CD4-positive, alpha-beta T cell treated with Interleukin-17A for 4 hours (primary cell): ENCODE data around the gene BARHL2.

Experiments used
- DNase-seq: peaks from one replicate; pipeline ENCODE4 v3.0.0-alpha.2; 2020; ENCODE audit warnings: mixed read lengths

The BARHL2 gene

DNA sequence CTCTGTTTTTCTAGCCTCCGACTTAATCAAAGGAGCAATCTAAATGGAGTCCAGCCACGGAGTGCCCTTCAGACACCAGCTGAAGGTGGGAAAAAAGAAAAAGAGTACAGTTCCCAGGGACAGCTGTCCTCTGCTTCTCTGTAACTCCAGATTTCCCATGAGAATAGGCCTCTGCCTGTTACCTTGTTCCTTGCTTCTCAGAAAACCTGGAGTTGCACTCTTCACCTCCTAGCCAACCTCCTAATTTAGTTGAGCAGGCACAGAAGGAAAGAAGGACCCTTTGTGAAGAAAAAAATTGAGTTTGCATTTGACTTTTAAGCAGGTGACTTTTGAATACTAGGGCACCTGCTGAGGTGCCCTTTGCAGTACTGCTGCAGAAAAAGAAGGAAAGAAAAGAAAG lies 8.3 kb downstream of the BARHL2 start:
- no peak for DNase-seq

DNA sequence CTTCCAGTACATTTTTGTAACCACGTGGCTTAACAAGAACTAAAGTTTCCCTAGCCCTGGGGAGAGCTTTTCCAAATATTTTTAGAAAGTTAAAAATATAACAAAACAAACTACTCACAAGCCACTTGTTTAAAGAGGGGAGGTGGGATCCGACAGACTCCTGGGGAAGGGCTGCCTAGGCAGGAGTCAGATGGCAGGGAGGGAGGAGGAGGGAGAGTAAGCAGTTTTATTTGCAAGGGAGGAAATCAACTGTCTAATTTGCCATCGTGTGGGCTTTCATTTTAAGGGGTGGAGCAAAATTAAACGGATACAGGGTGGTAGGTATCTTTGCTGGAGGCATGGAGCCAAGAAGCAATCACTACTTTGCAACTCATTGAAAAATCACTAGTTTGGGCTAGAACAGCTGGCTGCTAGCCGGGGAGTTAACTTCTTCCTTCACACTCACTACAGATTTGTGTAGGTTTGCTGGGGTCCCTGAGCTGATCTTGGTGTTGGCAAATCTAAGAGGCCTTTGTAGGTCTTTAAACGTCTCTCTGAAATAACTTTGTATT lies 8.8 kb downstream of the BARHL2 start:
- no peak for DNase-seq

DNA sequence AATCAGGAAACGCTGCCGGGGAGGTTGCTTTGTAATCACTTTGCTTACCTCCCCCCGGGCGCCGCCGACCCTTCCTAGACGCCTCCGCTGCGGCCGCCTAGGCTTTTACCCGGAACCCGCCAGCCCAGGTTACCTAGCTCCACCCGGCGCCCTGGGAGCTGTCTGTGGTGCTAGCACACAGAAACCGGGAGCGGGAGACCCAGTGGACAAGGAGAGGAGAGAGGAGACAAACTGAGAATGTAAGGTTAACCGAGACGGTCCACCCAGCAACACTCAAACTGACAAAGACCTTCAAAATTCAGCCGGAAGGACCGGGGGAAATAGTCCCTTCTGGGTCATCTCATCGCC lies 9.8 kb downstream of the BARHL2 start:
- no peak for DNase-seq

DNA sequence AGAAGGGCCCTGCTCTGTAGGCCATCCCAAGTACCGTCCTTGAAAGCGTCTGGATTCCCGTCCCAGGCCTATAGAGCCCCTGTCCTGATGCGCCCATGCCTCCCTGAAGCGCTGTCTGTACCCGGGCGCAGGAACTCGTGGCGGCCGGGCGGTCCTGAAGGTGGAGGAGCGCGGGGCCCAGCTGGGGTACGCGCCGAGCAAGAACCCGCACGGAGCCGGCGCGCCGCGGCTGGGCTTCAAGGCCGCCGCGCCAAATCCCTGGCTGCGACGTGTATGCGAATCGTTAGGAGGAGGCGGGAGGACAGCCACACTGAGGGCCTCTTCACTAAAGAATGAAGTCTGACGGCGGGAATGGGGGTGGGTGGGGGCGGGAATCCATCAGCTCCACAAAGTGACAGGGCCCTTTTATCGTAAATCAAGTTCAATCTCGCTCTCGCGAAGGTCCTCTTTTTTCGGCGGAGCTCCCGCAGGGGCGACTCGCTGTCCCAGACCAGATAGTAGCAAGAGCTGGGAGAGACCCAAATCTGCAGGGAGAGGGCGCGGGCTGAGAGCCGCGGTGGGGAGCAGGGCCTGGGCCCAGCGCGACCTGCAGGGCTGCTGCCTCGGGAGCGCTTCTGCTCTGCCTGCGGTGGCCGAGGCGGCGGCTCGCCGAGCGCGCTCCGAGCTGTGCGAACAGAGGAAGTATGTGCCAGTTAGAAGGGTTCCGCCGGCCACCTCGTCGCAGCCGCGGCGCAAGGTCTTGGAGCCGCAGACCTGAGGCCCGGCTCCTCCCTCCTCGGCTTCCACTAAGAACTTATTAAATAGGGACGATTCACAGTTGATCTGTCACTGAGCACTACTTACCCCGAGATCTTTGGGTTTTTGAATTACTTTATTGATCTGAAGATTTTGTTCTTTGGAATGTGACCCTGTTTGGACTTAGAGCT lies 10.4 kb downstream of the BARHL2 start:
- DNase-seq, result no peak

DNA sequence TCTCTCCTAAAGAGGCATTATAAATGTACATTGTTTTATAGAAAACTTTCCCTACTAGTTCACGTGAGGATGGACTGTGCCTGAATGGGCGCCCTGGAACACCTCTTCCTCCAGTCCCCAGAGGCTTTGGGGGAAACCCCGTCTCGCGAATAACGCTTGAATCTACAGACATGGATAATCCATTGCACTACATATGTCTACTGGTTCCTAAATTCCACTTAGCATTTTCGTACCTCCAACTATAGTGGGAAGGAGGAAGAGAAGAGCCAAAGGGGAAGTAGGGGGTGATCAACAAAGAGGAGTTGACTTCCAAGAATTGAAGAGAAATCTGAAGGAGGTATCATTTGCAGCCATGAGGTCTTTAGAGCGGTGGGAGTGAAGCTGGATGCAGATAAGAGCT lies 11.1 kb downstream of the BARHL2 start:
- no peak for DNase-seq

DNA sequence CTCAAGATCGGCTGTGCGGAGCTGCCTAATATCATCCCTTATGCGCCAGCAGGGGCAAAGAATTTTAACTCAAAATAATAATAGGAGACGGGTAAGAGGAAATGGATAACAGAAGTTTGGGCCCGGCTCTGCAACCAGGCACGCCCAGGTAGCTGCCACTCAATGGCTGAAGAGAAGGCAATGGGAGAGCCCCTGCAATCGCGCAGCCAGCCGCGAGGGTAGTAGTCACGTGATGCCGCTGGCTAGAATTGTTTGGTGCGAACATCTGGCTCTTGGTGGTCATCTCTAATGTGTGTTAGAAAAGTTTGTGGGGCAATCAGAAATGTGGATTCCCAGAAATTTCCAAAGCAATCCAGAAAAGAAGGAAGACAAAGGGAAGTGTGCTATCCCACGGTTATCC lies 12.3 kb downstream of the BARHL2 start:
- DNase-seq, result no peak

DNA sequence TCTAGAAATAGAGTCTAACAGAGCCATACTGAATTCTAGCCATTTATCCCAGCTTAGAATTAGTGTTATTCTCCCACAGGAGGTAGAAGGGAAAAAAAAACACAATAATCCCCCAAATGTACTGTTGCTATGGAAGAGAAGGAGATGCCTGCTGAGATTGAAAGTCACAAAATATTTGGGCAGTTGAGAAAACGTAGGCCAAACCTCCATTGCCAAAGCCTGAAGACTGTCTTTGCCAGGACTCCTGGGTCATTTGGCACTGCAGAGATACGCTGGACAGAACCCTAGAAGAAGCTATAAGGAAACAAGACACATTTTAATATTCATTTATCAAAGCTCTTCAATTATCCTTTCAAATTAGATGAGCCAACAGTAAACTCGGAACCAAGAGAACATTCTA lies 22.3 kb downstream of the BARHL2 start:
- no peak for DNase-seq

DNA sequence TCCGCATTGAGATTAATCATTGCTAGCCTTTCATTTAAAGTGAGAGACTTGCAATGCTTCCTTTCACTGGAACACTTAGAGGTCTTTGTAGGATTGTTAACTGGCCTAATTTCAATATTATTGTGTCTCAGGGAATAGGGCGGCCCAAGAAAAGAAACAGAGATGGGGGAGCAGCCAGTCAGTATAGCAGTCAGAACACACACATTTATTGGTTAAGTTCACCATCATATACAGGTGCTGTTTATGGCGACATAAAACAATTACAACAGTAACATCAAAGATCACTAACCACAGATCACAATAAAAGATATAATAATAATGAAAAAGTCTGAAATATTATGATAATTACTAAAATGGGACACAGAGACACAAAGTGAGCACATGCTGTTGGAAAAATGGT lies 29.4 kb downstream of the BARHL2 start:
- DNase-seq, result no peak

DNA sequence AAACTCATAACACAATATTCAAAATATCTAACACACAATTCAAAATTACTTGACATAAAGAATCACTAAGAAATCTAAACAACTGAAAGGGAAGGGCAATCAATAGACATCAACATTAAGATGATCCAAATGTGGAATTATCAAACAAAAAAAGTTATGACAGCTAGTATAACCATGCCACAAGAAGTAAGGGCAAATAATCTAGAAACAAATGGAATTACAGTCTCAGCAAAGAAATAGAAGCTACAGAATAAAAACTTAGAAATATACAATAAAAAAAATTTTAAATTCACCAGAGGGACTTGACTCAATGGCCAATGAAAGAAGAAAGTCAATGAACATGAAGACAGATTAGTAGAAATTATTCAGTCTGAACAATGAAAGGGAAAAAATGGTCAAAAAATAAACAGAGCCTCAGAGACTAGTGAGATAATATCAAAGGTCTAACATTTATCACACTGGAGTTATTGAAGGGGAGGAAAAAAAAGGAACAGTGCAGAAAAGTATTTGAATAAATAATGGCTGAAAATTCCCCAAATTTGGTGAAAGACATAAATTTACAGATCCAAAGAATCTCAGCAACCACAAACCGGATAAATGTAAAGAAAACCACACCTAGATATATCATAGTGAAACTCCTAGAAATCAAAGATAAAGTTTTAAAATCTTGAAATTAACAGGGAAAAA lies 41.8 kb downstream of the BARHL2 start:
- DNase-seq, result no peak

DNA sequence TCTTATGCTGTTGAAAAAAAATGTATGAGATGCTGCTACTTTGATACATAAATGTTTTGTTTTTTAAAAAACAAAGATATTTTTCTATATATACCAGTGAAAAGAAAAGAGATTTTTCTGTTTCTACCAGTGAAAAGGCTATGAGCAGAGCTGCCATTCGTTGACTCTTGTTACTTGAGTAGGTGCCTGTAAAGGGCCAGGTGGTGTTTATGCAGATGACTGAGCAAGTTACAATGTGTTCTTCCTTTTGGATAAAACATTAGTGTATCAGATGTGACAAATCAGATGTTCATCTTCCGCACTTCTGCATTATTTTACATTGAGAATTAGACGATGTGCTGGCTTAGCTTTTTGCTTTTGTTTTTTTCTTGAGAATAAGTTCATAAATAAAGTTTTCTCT lies 45.4 kb downstream of the BARHL2 start:
- DNase-seq, result no peak

DNA sequence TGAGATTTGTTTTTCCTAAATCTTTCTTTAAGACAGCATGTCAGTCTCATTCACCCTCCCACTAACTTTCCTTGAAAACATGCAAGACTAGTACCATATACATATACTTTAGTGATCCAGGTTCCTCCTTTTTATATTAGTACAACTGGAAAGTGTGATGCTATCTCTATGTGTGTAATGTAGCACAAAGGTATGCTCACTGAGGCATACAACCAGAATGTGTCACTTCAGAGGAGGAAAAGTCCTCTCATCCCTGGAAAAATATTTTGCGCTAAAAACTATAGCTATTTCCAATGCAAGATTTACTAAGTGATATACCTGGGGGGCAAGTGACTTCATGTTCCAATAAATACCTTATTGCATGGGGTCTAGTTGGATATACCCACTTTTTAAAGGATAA lies 45.9 kb downstream of the BARHL2 start:
- no peak for DNase-seq
